ENCODE data around the gene STAB1. TPM values are rescaled to one million over a fixed set of nuclear protein-coding genes. Genes with fewer than 3 reads are reported as not detected.

STAB1 gene
- total and polyA plus RNA-seq, 10 of the 15 experiments (the other 5 are each of a cell fraction or from before 2014, with no cell fraction given) = 0.46 TPM; not detected in 9

GRCh38 chr3:52536369-52537164 lies 41.4 kb downstream of the STAB1 start, which contains the start of gene UQCC5 (continued):
- TF ChIP-seq RELB (IDR thresholded peaks at IDR 0.05; ENCODE audit: low read depth) = peak; percentile 58; the same call in 1 of the 2 replicates
- TF ChIP-seq HSF1 (IDR thresholded peaks at IDR 0.05; ENCODE audit: low read depth, low read length) = no peak; the same call in 1 of the 2 replicates
- TF ChIP-seq WRNIP1 (IDR thresholded peaks at IDR 0.05; ENCODE audit: borderline replicate concordance, low read depth, low read length) = no peak
- no peak for TF ChIP-seq FOXM1 (IDR thresholded peaks at IDR 0.05; ENCODE audit: low read depth, low read length)
- no peak for TF ChIP-seq NR2C2 (IDR thresholded peaks at IDR 0.05; ENCODE audit: borderline replicate concordance, control insufficient read depth, insufficient read length, low read depth)
- no peak for TF ChIP-seq CEBPZ (IDR thresholded peaks at IDR 0.05; ENCODE audit: low read depth, low read length)
- TF ChIP-seq ZNF622 (IDR thresholded peaks at IDR 0.05) = no peak
- no peak for TF ChIP-seq REST (IDR thresholded peaks at IDR 0.05; ENCODE audit: low read depth, low read length)
- peak; percentile 70 for TF ChIP-seq IRF3 (IDR thresholded peaks at IDR 0.05)
- TF ChIP-seq MYC (IDR thresholded peaks at IDR 0.05; ENCODE audit: insufficient read depth, insufficient read length, insufficient replicate concordance, low read length, severe bottlenecking) = peak; percentile 85
- TF ChIP-seq ESRRA (IDR thresholded peaks at IDR 0.05; ENCODE audit: low read length) = no peak
- TF ChIP-seq JUNB (IDR thresholded peaks at IDR 0.05) = no peak
- peak; percentile 67 for TF ChIP-seq HDAC6 (IDR thresholded peaks at IDR 0.05; ENCODE audit: unreplicated experiment)
- TF ChIP-seq TBL1XR1 (IDR thresholded peaks at IDR 0.05; ENCODE audit: low read depth, low read length) = peak; percentile 53; the same call in 1 of the 2 replicates
- no peak for TF ChIP-seq GABPA (IDR thresholded peaks at IDR 0.05; ENCODE audit: low read depth)
- TF ChIP-seq POU2F2 (IDR thresholded peaks at IDR 0.05; ENCODE audit: borderline replicate concordance, low read depth, low read length) = peak; percentile 91
- TF ChIP-seq CBFB (IDR thresholded peaks at IDR 0.05; ENCODE audit: low read depth) = peak; percentile 88
- TF ChIP-seq POLR2A (IDR thresholded peaks at IDR 0.05; ENCODE audit: low read depth, low read length) = peak; percentile 100
- TF ChIP-seq YBX1 (IDR thresholded peaks at IDR 0.05) = no peak

All from GM12878 (cell line).